Left hindlimb (tissue), 1 donor: ENCODE results near the gene PPIL6.

Experiments used
- DNase-seq: peaks from one replicate; pipeline ENCODE4 v3.0.0-alpha.2; 2018

PPIL6 gene

DNA sequence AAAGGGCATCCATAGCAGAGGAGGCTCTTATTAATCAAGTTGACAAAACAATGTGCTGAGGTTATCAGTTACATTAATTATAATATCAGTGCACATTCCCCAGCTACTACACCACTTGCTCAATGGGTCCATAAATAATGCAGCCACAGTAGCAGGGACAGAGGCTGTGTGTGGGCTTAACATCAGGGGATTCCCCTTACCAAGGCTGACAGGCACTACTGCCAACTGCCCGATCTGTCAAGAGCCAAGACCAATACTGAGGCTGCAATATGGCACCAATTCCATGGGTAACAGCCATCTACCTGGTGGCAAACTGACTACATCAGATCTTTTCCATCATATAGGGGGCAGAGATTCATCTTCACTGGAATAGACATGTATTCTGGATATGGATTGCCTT is 80.1 kb downstream of the PPIL6 start:
- DNase-seq: no peak

DNA sequence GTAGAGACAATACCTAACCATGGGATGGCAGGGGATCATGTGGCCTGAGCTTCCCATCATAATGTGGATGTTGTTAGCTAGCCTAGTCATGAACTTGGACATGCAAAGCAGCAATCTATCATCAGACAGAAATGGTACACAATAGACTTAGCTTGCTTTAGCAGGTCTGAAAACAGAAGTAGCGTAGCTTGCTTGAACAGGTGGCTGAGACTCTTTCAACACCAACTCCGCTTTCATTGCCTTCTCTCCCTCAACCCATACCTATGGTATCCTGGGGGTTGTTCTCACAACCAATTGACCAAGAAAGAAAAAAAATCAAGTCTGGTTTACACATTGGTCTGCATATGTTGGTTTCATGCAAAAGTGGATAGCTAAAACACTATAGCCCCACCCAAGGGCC is 81.2 kb downstream of the PPIL6 start:
- no peak for DNase-seq

DNA sequence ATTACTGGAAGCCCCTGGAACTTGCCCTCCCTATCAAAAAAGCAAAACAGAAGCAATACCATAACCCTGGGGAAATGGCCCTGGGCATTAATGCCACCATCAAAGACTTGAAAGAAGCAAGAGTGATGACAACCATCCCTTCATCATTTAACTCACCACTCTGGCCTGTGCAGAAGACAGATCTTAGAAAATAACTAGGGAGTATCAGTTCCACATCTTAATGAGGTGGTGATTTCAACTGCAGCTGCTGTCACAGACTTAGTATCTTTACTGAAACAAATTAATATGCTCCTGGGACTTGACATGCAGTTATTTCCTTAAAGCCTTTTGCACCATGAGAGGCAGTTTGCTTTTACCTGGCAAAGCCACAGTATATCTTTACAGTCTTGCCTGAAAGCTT is 82.2 kb downstream of the PPIL6 start:
- no peak for DNase-seq

DNA sequence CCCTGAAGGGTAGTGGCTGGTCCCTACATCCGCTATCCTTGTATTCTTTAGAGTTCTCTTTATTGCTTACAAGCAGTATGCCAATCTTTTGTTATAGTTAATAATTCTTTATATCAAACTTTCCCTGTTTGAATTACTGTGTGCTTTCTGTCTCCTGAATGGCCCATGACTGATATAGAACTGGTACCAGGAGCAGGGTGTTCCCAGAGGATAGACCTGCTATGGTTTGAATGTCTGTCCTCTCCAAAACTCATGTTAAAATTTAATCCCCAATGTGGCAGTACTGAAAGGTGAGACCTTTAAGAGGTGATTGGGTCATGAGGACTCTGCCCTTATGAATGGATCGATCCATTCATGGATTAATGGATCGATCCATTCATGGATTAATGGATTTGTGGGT is 84.2 kb downstream of the PPIL6 start:
- no peak for DNase-seq

DNA sequence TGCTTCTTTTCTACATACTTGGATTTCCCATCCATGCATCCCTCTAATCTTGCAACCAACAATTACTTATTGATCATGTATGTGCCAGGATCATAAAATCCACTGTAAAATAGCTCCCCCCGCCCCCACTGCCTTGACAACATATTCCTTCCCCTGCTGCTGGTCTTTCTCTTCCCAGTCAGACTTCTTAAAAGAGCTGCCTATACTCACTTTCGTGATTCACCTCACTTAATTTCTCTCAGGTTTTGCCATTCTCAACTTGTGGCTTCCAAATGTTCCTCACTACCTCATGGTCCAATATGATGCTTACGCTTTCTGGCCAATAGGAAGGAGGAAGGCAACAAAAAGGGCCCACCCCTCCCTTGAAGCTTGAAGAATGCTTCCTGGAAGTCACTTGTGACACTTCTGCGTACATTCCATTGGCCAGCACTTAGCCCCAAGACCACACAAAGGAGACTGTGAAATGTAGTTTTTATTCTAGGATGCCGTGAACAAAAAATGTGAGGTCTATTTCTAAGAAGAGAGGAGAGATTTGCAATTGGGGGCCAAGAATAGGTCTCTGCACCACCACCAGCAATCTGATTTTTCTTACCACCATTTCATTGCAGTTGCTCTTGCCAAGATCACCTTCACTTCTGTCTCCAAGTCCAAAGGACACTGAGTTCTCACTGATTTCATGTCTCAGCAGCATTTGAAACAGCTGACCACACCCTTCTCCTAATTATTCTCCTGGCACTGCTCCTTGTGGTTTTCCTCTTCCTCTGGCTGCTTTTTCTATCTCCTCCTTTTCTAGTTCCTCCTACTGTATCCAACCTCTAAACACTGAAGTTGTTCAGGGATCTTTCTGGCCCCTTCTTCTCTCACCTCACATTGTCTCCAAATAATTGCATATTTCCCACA is 88.9 kb downstream of the PPIL6 start:
- no peak for DNase-seq

DNA sequence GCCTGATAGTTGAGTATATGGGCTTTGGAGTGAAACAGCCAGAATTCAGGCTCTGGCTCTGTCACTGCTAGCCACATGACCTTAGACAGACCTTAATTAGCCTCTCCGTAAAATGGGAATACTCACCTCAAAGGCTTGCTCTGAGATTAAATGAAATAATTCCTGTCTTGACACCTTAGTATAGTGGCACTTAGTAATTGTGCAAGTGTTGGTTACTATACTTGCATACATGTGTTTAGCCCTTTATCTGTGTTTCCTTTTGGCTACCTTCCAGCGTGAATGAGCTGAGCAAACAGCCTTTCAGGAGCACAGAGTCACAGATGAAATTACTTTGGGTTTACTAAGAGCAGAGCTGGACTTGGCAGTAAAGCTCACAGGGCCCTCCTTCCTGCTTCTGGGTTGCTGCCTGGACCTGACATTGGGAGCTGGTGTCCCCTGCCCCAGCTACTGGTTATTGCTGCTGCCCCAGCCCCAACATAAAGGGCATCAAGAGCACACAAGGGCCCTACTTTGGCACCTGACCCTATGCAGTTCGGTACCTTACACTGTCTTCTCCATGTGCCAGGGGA is 90.9 kb downstream of the PPIL6 start:
- no peak for DNase-seq

DNA sequence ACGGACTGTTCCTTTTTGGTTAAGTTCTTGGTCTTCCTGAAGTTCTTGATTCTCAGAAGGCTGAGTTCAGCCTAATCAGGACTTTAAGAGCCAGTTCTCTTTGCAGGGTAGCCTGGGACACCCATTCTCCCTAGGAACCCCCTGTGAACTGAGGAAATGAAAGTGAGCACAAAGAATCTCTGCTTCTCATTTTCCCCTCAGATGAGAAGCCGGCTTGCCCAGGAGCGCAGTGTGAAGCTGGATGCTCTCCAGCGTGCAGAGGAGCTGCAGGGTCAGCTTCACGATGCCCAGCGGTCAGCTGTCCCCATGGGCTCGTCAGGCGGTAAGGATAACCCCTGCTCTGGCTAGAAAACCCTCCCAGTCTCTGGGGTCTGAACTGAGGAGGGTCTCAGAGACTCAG is 92.2 kb downstream of the PPIL6 start:
- DNase-seq: no peak

DNA sequence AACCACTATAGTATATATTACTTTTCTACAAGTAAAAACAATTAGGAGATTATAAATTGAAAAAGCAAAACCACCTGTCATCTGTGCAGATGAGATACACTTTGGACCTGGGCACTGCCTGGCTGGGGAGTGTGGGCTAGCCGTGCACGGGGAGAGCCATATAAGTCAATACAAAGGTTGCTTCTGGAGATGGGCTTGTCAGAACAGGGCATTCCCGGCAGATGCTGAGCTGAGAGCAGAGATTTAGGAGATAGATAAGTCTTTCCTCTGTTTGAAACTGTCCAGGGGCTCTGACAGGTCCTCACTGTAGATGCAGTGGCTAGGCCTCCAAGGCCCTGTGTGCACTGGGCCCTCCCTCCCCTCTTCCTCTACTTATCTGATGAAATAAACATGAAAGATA is 92.6 kb downstream of the PPIL6 start:
- DNase-seq: no peak

DNA sequence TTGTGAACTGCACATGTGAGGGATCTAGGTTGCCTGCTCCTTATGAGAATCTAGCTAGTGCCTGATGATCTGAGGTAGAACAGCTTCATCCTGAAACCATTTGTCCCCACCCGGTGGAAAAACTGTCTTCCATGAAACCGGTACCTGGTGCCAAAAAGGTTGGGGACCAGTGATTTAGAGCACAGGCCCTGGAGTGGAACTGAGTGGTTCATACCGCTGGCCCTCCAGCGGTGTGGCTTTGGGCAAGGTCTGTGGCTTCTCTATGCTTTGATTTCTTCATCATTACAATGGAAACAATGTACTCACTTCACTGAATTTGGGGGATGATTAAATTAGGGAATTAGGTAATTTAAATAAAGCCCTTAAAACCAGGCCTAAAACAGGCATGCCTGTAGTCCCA is 94.4 kb downstream of the PPIL6 start:
- no peak for DNase-seq

DNA sequence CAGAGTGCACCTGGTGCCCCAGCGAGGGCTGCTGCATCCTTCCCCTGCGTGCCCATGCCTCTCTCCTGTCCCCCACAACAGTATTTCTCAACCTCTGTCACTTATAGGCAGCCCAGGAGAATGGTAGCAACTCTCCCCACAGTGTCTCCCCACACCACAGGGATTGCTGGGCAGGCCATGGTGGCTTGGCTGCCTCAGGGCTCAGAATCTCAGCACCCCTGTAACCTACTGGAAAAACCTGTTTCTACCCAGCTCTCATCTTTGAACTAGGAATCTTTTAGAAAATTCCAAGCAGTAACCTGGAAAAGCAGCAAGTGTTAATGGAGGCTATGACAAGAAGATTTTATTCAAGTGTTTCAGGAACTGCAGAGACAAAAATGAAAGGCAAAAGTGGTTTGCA is 96.2 kb downstream of the PPIL6 start:
- no peak for DNase-seq

DNA sequence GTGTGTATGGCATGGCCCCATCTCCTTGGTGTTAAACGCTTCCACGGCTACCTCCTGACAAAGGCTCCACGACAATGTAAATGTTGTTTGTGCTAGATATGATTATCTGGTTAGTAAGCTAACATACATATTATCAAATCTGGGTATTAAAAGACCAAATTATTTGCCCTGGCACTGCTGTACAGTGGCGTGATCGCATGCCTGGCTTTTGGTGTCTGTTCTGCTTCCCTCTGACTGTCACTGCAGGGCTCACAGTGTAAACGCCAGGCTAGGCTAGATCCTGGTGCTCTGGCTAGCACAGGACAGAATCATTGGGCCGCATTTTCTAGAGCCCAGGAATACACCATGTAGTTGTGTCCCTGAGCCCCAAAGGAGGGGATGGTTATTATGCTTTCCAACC is 96.9 kb downstream of the PPIL6 start:
- no peak for DNase-seq

DNA sequence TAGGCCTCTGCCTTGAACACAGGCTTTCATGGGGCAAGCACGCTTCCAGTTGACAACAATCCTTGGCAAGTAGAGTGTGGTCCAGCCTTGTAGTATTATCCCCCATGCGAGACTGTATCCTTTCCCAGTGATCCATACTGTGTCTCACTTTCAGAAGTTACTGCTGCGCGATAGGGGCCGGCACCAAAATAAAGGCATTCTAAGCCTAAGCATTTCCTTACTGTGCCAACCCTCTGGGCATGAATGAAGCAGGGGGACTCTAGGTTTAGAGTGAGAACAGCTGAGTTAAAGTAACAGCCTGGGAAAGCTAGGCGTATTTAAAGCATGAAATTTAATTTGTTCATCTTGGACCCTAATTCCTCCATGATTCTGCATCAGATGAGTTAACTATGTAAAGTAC is 97.5 kb downstream of the PPIL6 start:
- DNase-seq: no peak

DNA sequence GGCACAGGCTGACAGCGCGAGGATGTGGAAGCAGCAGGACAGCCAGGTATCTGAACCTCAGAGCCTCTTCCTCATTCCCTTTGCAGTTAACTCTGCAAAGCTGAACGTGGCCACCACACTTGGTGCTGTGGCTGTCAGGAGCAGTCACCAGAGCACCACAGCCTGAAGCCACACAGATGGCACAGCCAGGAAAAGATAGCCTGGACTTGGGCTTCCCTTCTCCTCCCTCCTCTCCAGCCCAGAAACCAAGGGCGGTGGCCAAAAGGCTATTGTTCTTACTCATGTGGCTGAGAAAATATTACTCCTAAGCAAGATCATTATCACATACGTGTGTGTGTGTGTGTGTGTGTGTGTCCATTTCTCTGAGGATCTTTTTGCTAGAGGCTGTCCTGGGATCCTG is 97.9 kb downstream of the PPIL6 start:
- DNase-seq: no peak

DNA sequence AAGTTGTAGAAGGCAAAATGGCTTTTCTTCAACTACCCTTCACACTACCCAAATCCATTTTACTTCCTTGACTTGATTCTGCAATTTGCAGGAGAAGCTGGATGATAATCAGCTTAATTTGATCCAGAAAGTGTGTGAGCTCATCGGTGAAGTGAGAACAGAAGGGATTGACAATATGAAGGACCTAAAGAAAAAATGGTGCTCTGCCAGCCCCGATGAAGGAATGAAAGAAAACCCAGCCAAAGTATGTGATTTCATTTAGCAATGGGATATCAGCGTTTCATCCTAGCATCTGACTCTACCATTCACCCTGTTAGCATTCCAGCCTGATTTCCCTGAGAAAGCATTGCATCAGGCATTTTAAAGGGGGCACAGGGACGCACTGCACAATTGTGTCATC is 99.6 kb downstream of the PPIL6 start:
- no peak for DNase-seq
